Gastroesophageal sphincter (tissue), 4 donors: Measurements from ENCODE around the gene CACNA1D. TPM values are rescaled to one million over a fixed set of nuclear protein-coding genes. Genes with fewer than 3 reads are reported as not detected.

Source experiments
- ATAC-seq: fragments of 150-250 bp; one replicate; pipeline ENCODE4 v1.9.1; 2016; ENCODE audit warnings: mild to moderate bottlenecking, moderate library complexity
- H3K27ac ChIP-seq, 4 donors: fragments of 200-600 bp; sonication (generic) in 3 of 4; 1 replicate in 3 of 4; 2 replicates in 1 of 4; pipeline ENCODE4 v1.5.1; 2016 to 2019
- H3K27me3 ChIP-seq: fragments of 200-600 bp; sonication (generic); one replicate; pipeline ENCODE4 v1.5.1; 2019
- H3K36me3 ChIP-seq, 2 donors: fragments of 200-600 bp; sonication (generic); one replicate each; pipeline ENCODE4 v1.5.1; 2019; ENCODE audit warnings: control low read depth in 1 of 2
- H3K4me1 ChIP-seq, 3 donors: fragments of 200-600 bp; sonication (generic); 1 replicate in 2 of 3; 2 replicates in 1 of 3; pipeline ENCODE4 v1.5.1; 2016 to 2019; ENCODE audit warnings: control low read depth in 2 of 3
- H3K4me3 ChIP-seq, 2 donors: fragments of 200-600 bp; sonication (generic); one replicate each; pipeline ENCODE4 v1.5.1; 2019; ENCODE audit warnings: mild to moderate bottlenecking in 1 of 2, moderate library complexity in 1 of 2
- H3K9me3 ChIP-seq, 3 donors: fragments of 200-600 bp; sonication (generic); one replicate each; pipeline ENCODE4 v1.5.1; 2017 to 2019; ENCODE audit warnings: control low read depth in 2 of 3
- EP300 ChIP-seq: sonication (generic); formaldehyde crosslinking; IDR thresholded peaks from one replicate; pipeline ENCODE4 v1.6.1; 2017; ENCODE audit warnings: antibody characterized with exemption, mild to moderate bottlenecking
- POLR2A ChIP-seq, 2 donors: fragments of 450-650 bp; IDR thresholded peaks; one replicate each; pipeline ENCODE4 v1.6.1; 2017; ENCODE audit warnings: antibody characterized with exemption in 2 of 2, mild to moderate bottlenecking in 2 of 2, moderate library complexity in 1 of 2
- POLR2AphosphoS5 ChIP-seq: sonication (generic); formaldehyde crosslinking; IDR thresholded peaks from one replicate; pipeline ENCODE4 v1.6.1; 2017; ENCODE audit warnings: antibody characterized with exemption
- WGBS, 2 donors: methylation state at CpG; one replicate each; pipeline ENCODE4 v1.1.5; 2018; ENCODE audit warnings: low coverage in 1 of 2; 5-methylcytosine and 5-hydroxymethylcytosine counted together
- total RNA-seq, 4 donors: library from RNA; depleted of rRNA; stranded (reverse); fragments of >200 nt; gene quantifications; one replicate each; pipeline ENCODE4 v1.1.0, GENCODE V29; 2016
- TF ChIP-seq, protein P1 (sequence below), 4 experiments: fragments of 200-600 bp in 2 of 4; fragments of 450-650 bp in 2 of 4; sonication (generic) in 1 of 4; IDR thresholded peaks; one replicate each; pipeline ENCODE4 v1.5.1; 2017 to 2019; ENCODE audit warnings: antibody characterized with exemption in 4 of 4, mild to moderate bottlenecking in 2 of 4, moderate library complexity in 2 of 4

The CACNA1D gene
- total RNA-seq, 4 donors from 2014 or later = 0.52 to 5.7 (median 3.6) TPM

DNA sequence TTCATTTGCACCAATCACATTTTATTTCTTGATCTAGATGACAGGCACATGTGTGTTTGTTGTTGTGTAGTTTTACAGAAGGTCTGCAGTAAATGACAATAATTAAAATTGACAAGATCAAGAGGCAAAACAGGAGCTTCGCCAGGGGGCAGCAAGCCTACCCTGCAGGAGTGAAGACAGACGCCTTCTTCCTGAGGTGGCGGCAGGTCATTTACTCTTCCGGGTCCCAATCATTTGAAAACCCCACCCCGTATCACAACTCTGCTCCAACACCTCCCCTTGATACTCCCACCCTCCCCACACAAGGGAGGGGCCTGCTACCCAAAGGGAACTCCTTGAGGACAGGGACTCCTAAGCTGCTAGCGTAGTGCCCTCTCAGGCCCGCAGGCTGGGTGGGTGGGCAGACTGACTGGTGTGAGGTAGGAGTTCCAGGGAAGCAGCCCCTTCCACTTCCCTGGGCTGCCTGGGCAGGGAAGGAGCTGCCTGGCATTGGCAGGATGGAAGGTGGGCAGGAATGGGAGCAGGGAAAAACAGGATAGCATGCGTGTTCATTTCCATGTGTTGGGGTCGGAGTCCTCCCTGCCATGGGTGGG, 338.7 kb downstream of the CACNA1D start:
- Histone ChIP-seq H3K4me1 (no peaks in the 10 kb centered on the region), H3K36me3 (no peaks in the 10 kb centered on the region), H3K27me3 (no peaks in the 10 kb centered on the region), H3K4me3 (no peak overlapping the region), H3K9me3 (no peaks in the 10 kb centered on the region), H3K27ac (no peak overlapping the region)
- WGBS, 2 donors = 85 to 93% methylated on average over 6 of the region's 9 CpGs
- ATAC-seq = no peak
- TF ChIP-seq EP300 (no peak), POLR2A (IDR thresholded peaks at IDR 0.05) (no peak), POLR2AphosphoS5 (no peak)
- TF ChIP-seq, protein P1, sequence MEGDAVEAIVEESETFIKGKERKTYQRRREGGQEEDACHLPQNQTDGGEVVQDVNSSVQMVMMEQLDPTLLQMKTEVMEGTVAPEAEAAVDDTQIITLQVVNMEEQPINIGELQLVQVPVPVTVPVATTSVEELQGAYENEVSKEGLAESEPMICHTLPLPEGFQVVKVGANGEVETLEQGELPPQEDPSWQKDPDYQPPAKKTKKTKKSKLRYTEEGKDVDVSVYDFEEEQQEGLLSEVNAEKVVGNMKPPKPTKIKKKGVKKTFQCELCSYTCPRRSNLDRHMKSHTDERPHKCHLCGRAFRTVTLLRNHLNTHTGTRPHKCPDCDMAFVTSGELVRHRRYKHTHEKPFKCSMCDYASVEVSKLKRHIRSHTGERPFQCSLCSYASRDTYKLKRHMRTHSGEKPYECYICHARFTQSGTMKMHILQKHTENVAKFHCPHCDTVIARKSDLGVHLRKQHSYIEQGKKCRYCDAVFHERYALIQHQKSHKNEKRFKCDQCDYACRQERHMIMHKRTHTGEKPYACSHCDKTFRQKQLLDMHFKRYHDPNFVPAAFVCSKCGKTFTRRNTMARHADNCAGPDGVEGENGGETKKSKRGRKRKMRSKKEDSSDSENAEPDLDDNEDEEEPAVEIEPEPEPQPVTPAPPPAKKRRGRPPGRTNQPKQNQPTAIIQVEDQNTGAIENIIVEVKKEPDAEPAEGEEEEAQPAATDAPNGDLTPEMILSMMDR (IDR thresholded peaks at IDR 0.05) = no peak

DNA sequence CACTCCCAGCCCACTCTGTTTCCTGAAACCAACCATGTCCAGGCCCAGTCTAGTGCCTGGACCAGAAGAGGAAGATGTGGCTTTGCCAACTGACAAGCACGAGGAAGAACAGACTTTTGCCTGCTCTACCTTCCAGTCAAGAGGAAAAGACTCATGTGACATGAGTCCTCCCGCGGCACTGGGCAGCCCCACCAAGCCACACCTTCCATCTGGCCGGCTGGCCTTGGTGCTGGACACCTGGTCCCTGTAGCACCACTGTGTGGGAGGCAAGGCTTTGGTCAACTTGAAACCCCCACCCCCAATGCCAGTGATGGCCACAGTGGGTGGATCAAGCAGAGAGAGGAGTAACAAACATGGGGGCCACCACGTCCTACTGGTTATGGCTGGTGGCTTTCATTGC, 339.3 kb downstream of the CACNA1D start:
- Histone ChIP-seq H3K36me3 (no peaks in the 10 kb centered on the region), H3K27ac (no peak overlapping the region), H3K9me3 (no peaks in the 10 kb centered on the region), H3K27me3 (no peaks in the 10 kb centered on the region), H3K4me3 (no peak overlapping the region), H3K4me1 (no peaks in the 10 kb centered on the region)
- 83% methylated on average over 2 of the region's 5 CpGs; no CpG with 5 or more reads in 1 of the 2 donors for WGBS, 2 donors
- no peak for ATAC-seq
- no peak for TF ChIP-seq EP300
- no peak for TF ChIP-seq POLR2A (IDR thresholded peaks at IDR 0.05)
- TF ChIP-seq, protein P1 (IDR thresholded peaks at IDR 0.05) = no peak
- no peak for TF ChIP-seq POLR2AphosphoS5

DNA sequence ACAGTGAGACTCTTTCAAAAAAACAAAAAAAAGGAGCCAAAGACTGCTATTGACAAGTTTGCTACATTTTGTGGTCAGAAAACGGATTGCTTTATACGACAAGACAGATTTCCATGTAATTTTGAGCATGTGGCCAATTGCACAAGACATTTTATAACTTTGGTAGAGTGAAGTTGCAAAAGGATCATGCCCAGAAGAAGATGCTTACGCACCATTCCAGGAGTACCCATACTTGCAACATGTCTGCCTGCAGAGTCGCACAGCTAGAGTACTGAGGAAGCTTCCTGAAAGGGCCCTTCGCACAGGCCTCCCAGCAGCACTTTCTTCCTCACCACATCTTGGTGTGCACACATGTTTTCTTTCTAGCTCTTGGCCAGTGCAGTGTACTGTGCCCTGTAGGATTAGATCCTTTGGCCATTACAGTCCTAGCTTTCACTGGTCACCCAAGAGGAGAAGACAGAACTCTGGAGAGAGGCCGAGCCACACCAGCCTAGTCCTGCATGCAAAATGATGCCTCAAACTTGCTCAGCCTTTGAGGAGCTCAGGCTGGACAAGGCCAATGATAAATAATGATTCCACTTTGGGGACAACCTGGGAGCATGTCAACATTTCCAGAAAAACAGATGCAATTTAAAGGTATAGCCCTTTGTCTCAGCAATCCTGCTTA, 340.2 kb downstream of the CACNA1D start:
- H3K9me3 ChIP-seq = no peaks in the 10 kb centered on the region
- TF ChIP-seq POLR2A (IDR thresholded peaks at IDR 0.05) (no peak), EP300 (no peak), POLR2AphosphoS5 (no peak)
- TF ChIP-seq, protein P1 (IDR thresholded peaks at IDR 0.05) = no peak
- no peaks in the 10 kb centered on the region for H3K27me3 ChIP-seq
- H3K4me1 ChIP-seq = no peaks in the 10 kb centered on the region
- 91 to 97% methylated on average over 4 to 5 of the region's 6 CpGs for WGBS, 2 donors
- H3K36me3 ChIP-seq = no peaks in the 10 kb centered on the region
- no peak overlapping the region for H3K4me3 ChIP-seq
- ATAC-seq = no peak
- no peak overlapping the region for H3K27ac ChIP-seq

DNA sequence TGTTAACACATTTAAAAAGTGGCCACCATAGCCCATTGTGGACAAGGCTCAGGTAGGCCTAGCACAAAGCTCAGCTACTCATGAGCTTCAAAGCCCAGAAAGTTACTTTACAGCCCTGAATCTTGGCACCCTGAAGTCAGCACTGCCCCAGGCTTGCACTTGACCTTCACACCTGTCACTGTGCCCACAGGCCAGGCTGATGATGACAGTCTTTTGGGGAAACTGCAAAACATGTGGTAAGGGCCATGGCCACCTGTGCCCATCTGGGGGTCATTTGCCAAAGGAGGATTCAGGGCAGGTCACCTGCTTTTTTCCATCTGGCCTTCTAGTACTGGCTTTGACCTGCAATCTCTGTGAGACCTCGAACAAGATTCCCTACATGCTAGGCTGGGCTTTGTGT, 340.8 kb downstream of the CACNA1D start:
- WGBS, 2 donors = no CpG with 5 or more reads among the region's 1 CpG
- H3K4me3 ChIP-seq = no peak overlapping the region
- no peak for ATAC-seq

More for the DNA sequence above, 340.8 kb downstream of the CACNA1D start:
- no peak overlapping the region for H3K27ac ChIP-seq
- no peaks in the 10 kb centered on the region for H3K9me3 ChIP-seq
- TF ChIP-seq POLR2AphosphoS5 (no peak), EP300 (no peak), POLR2A (IDR thresholded peaks at IDR 0.05) (no peak)
- TF ChIP-seq, protein P1 (IDR thresholded peaks at IDR 0.05) = no peak
- H3K36me3 ChIP-seq = no peaks in the 10 kb centered on the region
- no peaks in the 10 kb centered on the region for H3K27me3 ChIP-seq
- H3K4me1 ChIP-seq = no peaks in the 10 kb centered on the region
